ENCODE measurements around the gene POLD3.

Gene POLD3

GRCh38 chr11:74685905-74686304 is 93.5 kb downstream of the POLD3 start:
- in situ Hi-C loops (cut with HindIII; ENCODE audit: low sequenced_read_pairs): no loop called here
- no peak overlapping the region for H3K4me3 ChIP-seq (ENCODE audit: low read depth, low read length)
- DNase-seq (ENCODE audit: low read depth, low spot score): no peak
- no peak for TF ChIP-seq CTCF (IDR thresholded peaks at IDR 0.05; ENCODE audit: low read depth, low read length)

GRCh38 chr11:74686792-74687191 is 94.4 kb downstream of the POLD3 start:
- DNase-seq (ENCODE audit: low read depth, low spot score): peak; percentile 58
- H3K4me3 ChIP-seq (ENCODE audit: low read depth, low read length): no peak overlapping the region
- in situ Hi-C loops (cut with HindIII; ENCODE audit: low sequenced_read_pairs): no loop called here
- TF ChIP-seq CTCF (IDR thresholded peaks at IDR 0.05; ENCODE audit: low read depth, low read length): peak; percentile 20

GRCh38 chr11:74687237-74688023 is 95.0 kb downstream of the POLD3 start:
- DNase-seq (ENCODE audit: low read depth, low spot score): peak; percentile 50
- no peak for TF ChIP-seq CTCF (IDR thresholded peaks at IDR 0.05; ENCODE audit: low read depth, low read length)
- in situ Hi-C loops (cut with HindIII; ENCODE audit: low sequenced_read_pairs): no loop called here
- no peak overlapping the region for H3K4me3 ChIP-seq (ENCODE audit: low read depth, low read length)

GRCh38 chr11:74689666-74690065 is 97.3 kb downstream of the POLD3 start:
- in situ Hi-C loops (cut with HindIII; ENCODE audit: low sequenced_read_pairs): no loop called here
- no peak for TF ChIP-seq CTCF (IDR thresholded peaks at IDR 0.05; ENCODE audit: low read depth, low read length)
- peak; percentile 70 for DNase-seq (ENCODE audit: low read depth, low spot score)
- H3K4me3 ChIP-seq (ENCODE audit: low read depth, low read length): no peak overlapping the region

- no peak for DNase-seq (ENCODE audit: low read depth, low spot score)
- in situ Hi-C loops (cut with HindIII; ENCODE audit: low sequenced_read_pairs): no loop called here
- H3K4me3 ChIP-seq (ENCODE audit: low read depth, low read length): no peak overlapping the region
- no peak for TF ChIP-seq CTCF (IDR thresholded peaks at IDR 0.05; ENCODE audit: low read depth, low read length)
Observed at GRCh38 chr11:74691755-74692154, 99.4 kb downstream of the POLD3 start.
